Uterus (tissue), 2 donors: ENCODE measurements around the gene USP34.

Experiments used
- CTCF ChIP-seq, 4 experiments: fragments of 200-600 bp in 2 of 4; fragments of 450-650 bp in 2 of 4; sonication (generic) in 2 of 4; IDR thresholded peaks; one replicate each; pipeline ENCODE4 v1.5.1; 2016 to 2019; ENCODE audit warnings: antibody characterized with exemption in 4 of 4, mild to moderate bottlenecking in 2 of 4, moderate library complexity in 1 of 4
- POLR2A ChIP-seq, 2 donors: fragments of 450-650 bp; IDR thresholded peaks; one replicate each; pipeline ENCODE4 v1.6.1; 2016; ENCODE audit warnings: antibody characterized with exemption in 2 of 2, mild to moderate bottlenecking in 1 of 2, moderate library complexity in 1 of 2

- TF ChIP-seq CTCF (IDR thresholded peaks at IDR 0.05) (no peak), POLR2A (IDR thresholded peaks at IDR 0.05) (no peak)
These were observed 14.7 kb downstream of the USP34 start for GRCh38 chr2:61456070-61456745.
